Liver (tissue), 9 donors: ENCODE data around the gene THRB. TPM values are rescaled to one million over a fixed set of nuclear protein-coding genes. Genes with fewer than 3 reads are reported as not detected.

Experiments
- DNase-seq: peaks from one replicate; pipeline ENCODE4 v3.0.0-alpha.2; 2017; ENCODE audit warnings: low spot score
- H3K27ac ChIP-seq, 2 donors: one replicate each; pipeline ENCODE4 v1.7.0; 2013; ENCODE audit warnings: inconsistent platforms in 2 of 2, low read length in 2 of 2, control low read depth in 1 of 2, low read depth in 1 of 2, mild to moderate bottlenecking in 1 of 2
- H3K27me3 ChIP-seq, 4 donors: one replicate each; pipeline versions ENCODE4 v1.6.1 to v1.7.0; 2013; ENCODE audit warnings: low read length in 3 of 4, inconsistent platforms in 1 of 4, mild to moderate bottlenecking in 1 of 4, moderate library complexity in 1 of 4; ENCODE audit not compliant: control insufficient read depth in 4 of 4, insufficient read depth in 4 of 4
- H3K36me3 ChIP-seq, 4 donors: one replicate each; pipeline versions ENCODE4 v1.6.1 to v1.7.0; 2013; ENCODE audit warnings: low read length in 3 of 4, mild to moderate bottlenecking in 3 of 4, low read depth in 1 of 4, moderate library complexity in 1 of 4; ENCODE audit not compliant: control insufficient read depth in 4 of 4, insufficient read depth in 3 of 4
- H3K4me1 ChIP-seq, 4 donors: one replicate each; pipeline versions ENCODE4 v1.6.1 to v1.7.0; 2013; ENCODE audit warnings: low read length in 3 of 4, mild to moderate bottlenecking in 3 of 4, moderate library complexity in 1 of 4; ENCODE audit not compliant: control insufficient read depth in 4 of 4, insufficient read depth in 4 of 4
- H3K4me3 ChIP-seq, 3 donors: one replicate each; pipeline versions ENCODE4 v1.6.1 to v1.7.0; 2013; ENCODE audit warnings: low read length in 3 of 3, control low read depth in 1 of 3, low read depth in 1 of 3, mild to moderate bottlenecking in 1 of 3
- H3K9ac ChIP-seq, 2 donors: one replicate each; pipeline ENCODE4 v1.7.0; 2013; ENCODE audit warnings: low read length in 2 of 2, mild to moderate bottlenecking in 2 of 2, moderate library complexity in 2 of 2, control low read depth in 1 of 2, low read depth in 1 of 2
- H3K9me3 ChIP-seq, 4 donors: one replicate each; pipeline versions ENCODE4 v1.6.1 to v1.7.0; 2013; ENCODE audit warnings: low read length in 3 of 4; ENCODE audit not compliant: control insufficient read depth in 4 of 4
- ATF3 ChIP-seq: IDR thresholded peaks from 2 replicates; pipeline ENCODE4 v1.6.1; 2016; ENCODE audit warnings: antibody characterized with exemption
- CTCF ChIP-seq: fragments of 150-350 bp; IDR thresholded peaks from 2 replicates; pipeline ENCODE4 v1.5.1; 2017; ENCODE audit warnings: improper control_type of control experiment, low read depth, low read length; ENCODE audit not compliant: missing input control
- EGR1 ChIP-seq, 2 donors: IDR thresholded peaks; 2 replicates each; pipeline ENCODE4 v1.6.1; 2016 to 2018; ENCODE audit warnings: antibody characterized with exemption in 2 of 2, low read depth in 2 of 2
- FOXA1 ChIP-seq: IDR thresholded peaks from 2 replicates; pipeline ENCODE4 v1.6.1; 2016; ENCODE audit warnings: antibody characterized with exemption
- FOXA2 ChIP-seq: IDR thresholded peaks from 2 replicates; pipeline ENCODE4 v1.6.1; 2016; ENCODE audit warnings: antibody characterized with exemption
- GABPA ChIP-seq, 2 donors: IDR thresholded peaks in 1 of 2; conservative IDR thresholded peaks in 1 of 2; 2 replicates each; pipeline ENCODE4 v1.6.1; 2016; ENCODE audit warnings: antibody characterized with exemption in 2 of 2, mild to moderate bottlenecking in 1 of 2, moderate library complexity in 1 of 2
- HNF4A ChIP-seq, 2 donors: conservative IDR thresholded peaks; 2 replicates each; pipeline ENCODE4 v1.6.1; 2016; ENCODE audit warnings: antibody characterized with exemption in 2 of 2, mild to moderate bottlenecking in 2 of 2
- HNF4G ChIP-seq: IDR thresholded peaks from 2 replicates; pipeline ENCODE4 v1.6.1; 2016; ENCODE audit warnings: antibody characterized with exemption
- NR2F2 ChIP-seq: IDR thresholded peaks from 2 replicates; pipeline ENCODE4 v1.6.1; 2016; ENCODE audit warnings: antibody characterized with exemption
- RAD21 ChIP-seq, 2 donors: IDR thresholded peaks; 2 replicates each; pipeline ENCODE4 v1.6.1; 2016; ENCODE audit warnings: antibody characterized with exemption in 2 of 2, mild to moderate bottlenecking in 2 of 2
- REST ChIP-seq: IDR thresholded peaks from 2 replicates; pipeline ENCODE4 v1.6.1; 2016; ENCODE audit warnings: antibody characterized with exemption, mild to moderate bottlenecking
- RXRA ChIP-seq, 2 donors: IDR thresholded peaks; 2 replicates each; pipeline ENCODE4 v1.6.1; 2017 to 2018; ENCODE audit warnings: antibody characterized with exemption in 2 of 2, mild to moderate bottlenecking in 1 of 2
- SP1 ChIP-seq: IDR thresholded peaks from 2 replicates; pipeline ENCODE4 v1.6.1; 2018; ENCODE audit warnings: antibody characterized with exemption, mild to moderate bottlenecking
- TAF1 ChIP-seq: conservative IDR thresholded peaks from 2 replicates; pipeline ENCODE4 v1.6.1; 2016; ENCODE audit warnings: antibody characterized with exemption, mild to moderate bottlenecking
- YY1 ChIP-seq: IDR thresholded peaks from 2 replicates; pipeline ENCODE4 v1.6.1; 2016; ENCODE audit warnings: antibody characterized with exemption, mild to moderate bottlenecking
- ZBTB33 ChIP-seq: IDR thresholded peaks from 2 replicates; pipeline ENCODE4 v1.6.1; 2016; ENCODE audit warnings: antibody characterized with exemption
- WGBS: extraction: QIAGEN DNeasy Blood & Tissue Kit; methylation state at CpG from one replicate; pipeline ENCODE4 v1.1.7; 2013; 5-methylcytosine and 5-hydroxymethylcytosine counted together
- polyA plus RNA-seq, 2 donors: library from polyadenylated mRNA; stranded (reverse) in 1 of 2; unstranded in 1 of 2; fragments of 200-250 nt in 1 of 2; fragments of >200 nt in 1 of 2; fragmentation: Nextera tagmentation in 1 of 2; extraction: Ambion mirVana in 1 of 2; gene quantifications; one replicate each; pipeline versions ENCODE4 v1.2.1 to v1.2.3, GENCODE V29; 2013 to 2015
- total RNA-seq, 2 donors: library from RNA; depleted of rRNA; stranded (reverse); fragments of >200 nt; gene quantifications; one replicate each; pipeline ENCODE4 v1.2.3, GENCODE V29; 2014
- donor health status: healthy.
- donor health status: healthy.
- donor health status: healthy.
- donor health status: healthy.
- donor health status: healthy.

THRB gene
- total and polyA plus RNA-seq, 4 donors: 5.9 to 23.9 (median 9.3) TPM

GRCh38 chr3:24305795-24306467 is 188.7 kb downstream of the THRB start:
- Histone ChIP-seq H3K9ac (no peak overlapping the region), H3K4me1 (peaks cover 0 to 3% (median 0%) of the 10 kb centered on the region in 4 donors), H3K4me3 (no peak overlapping the region), H3K27me3 (no peaks in the 10 kb centered on the region), H3K36me3 (no peaks in the 10 kb centered on the region), H3K9me3 (no peaks in the 10 kb centered on the region), H3K27ac (no peak overlapping the region)
- TF ChIP-seq HNF4A (conservative IDR thresholded peaks at IDR 0.05): no peak
- no peak for TF ChIP-seq TAF1
- TF ChIP-seq ZBTB33: no peak
- no peak for TF ChIP-seq FOXA1
- no peak for TF ChIP-seq RXRA (IDR thresholded peaks at IDR 0.05)
- no peak for TF ChIP-seq YY1
- no peak for TF ChIP-seq NR2F2
- no peak for TF ChIP-seq EGR1 (IDR thresholded peaks at IDR 0.05; ENCODE audit: low read depth in 2 of 2)
- DNase-seq: no peak
- WGBS: 71% methylated on average over 4 of the region's 4 CpGs

- no peaks in the 10 kb centered on the region for H3K9me3 ChIP-seq
- no peak overlapping the region for H3K27ac ChIP-seq
- TF ChIP-seq HNF4A (conservative IDR thresholded peaks at IDR 0.05) (no peak), CTCF (no peak), FOXA2 (no peak), ATF3 (no peak)
- no peak for DNase-seq
- H3K27me3 ChIP-seq: no peaks in the 10 kb centered on the region
- H3K4me3 ChIP-seq: no peak overlapping the region
- 87% methylated on average over 7 of the region's 7 CpGs for WGBS
- no peak overlapping the region for H3K9ac ChIP-seq
- peaks cover 0 to 5% (median 0%) of the 10 kb centered on the region in 4 donors for H3K4me1 ChIP-seq
- no peaks in the 10 kb centered on the region for H3K36me3 ChIP-seq
These were observed 191.4 kb downstream of the THRB start for GRCh38 chr3:24303057-24303754.

GRCh38 chr3:24302396-24302795 is 192.3 kb downstream of the THRB start:
- Histone ChIP-seq H3K36me3 (no peaks in the 10 kb centered on the region), H3K9ac (no peak overlapping the region), H3K4me3 (no peak overlapping the region), H3K4me1 (peaks cover 0 to 4% (median 0%) of the 10 kb centered on the region in 4 donors), H3K27me3 (no peaks in the 10 kb centered on the region), H3K27ac (no peak overlapping the region), H3K9me3 (no peaks in the 10 kb centered on the region)
- 63% methylated on average over 2 of the region's 2 CpGs for WGBS
- DNase-seq: no peak
- TF ChIP-seq CTCF (no peak), FOXA1 (no peak), SP1 (no peak), YY1 (no peak), NR2F2 (no peak), HNF4G (no peak), ATF3 (no peak), REST (no peak), GABPA (IDR thresholded peaks at IDR 0.05 in 1 of 2, conservative IDR thresholded peaks at IDR 0.05 in 1 of 2) (no peak), RAD21 (IDR thresholded peaks at IDR 0.05) (no peak), HNF4A (conservative IDR thresholded peaks at IDR 0.05) (no peak)
